ENCODE measurements around the gene MITF. TPM values are rescaled to one million over a fixed set of nuclear protein-coding genes. Genes with fewer than 3 reads are reported as not detected.
A peak's percentile ranks its signal among the peaks of the same experiment; 100 is the strongest.

Gene MITF
- 15.7 and 19.4 TPM in 2 replicates for total RNA-seq
- long read RNA-seq, full-length matches to known transcripts: 64 of 102 reads
- long read RNA-seq, partial matches to known transcripts: 2 of 102 reads
- long read RNA-seq, other reads (novel, unspliced or antisense): 36 of 102 reads

- no peaks in the 10 kb centered on the region for H3K36me3 Mint-ChIP-seq (ENCODE audit: insufficient read depth)
- peak within 1 kb of the TSS; percentile 47 for H3K27ac Mint-ChIP-seq
- peaks cover 11% of the 10 kb centered on the region for H3K4me1 Mint-ChIP-seq (ENCODE audit: low read depth)
- peak within 1 kb of the TSS; percentile 89 for H3K4me3 Mint-ChIP-seq (ENCODE audit: low read depth)
- TF ChIP-seq CTCF (IDR thresholded peaks at IDR 0.05; ENCODE audit: unreplicated experiment): no peak
- DNase-seq (ENCODE audit: low spot score, unreplicated experiment): peak; percentile 81
- peaks cover 36% of the 10 kb centered on the region for H3K27me3 Mint-ChIP-seq
- no peaks in the 10 kb centered on the region for H3K9me3 Mint-ChIP-seq (ENCODE audit: low read depth)
These were observed at the start of gene MITF for GRCh38 chr3:69739204-69740102. Gene MITF (plus strand): TSS chr3:69739464. CDS start chr3:69739598, 134 bp downstream.

- Mint-ChIP-seq H3K4me1 (ENCODE audit: low read depth) (peaks cover 29% of the 10 kb centered on the region), H3K36me3 (ENCODE audit: insufficient read depth) (no peaks in the 10 kb centered on the region), H3K27me3 (no peaks in the 10 kb centered on the region), H3K27ac (no peak overlapping the region), H3K4me3 (ENCODE audit: low read depth) (no peak overlapping the region), H3K9me3 (ENCODE audit: low read depth) (peaks cover under 1% of the 10 kb centered on the region)
- TF ChIP-seq CTCF (IDR thresholded peaks at IDR 0.05; ENCODE audit: unreplicated experiment): no peak
- DNase-seq (ENCODE audit: low spot score, unreplicated experiment): no peak
These were observed 47.4 kb upstream of the MITF start for GRCh38 chr3:69691860-69692259.

GRCh38 chr3:69692761-69693160, 46.5 kb upstream of the MITF start:
- Mint-ChIP-seq H3K27ac (no peak overlapping the region), H3K9me3 (ENCODE audit: low read depth) (no peaks in the 10 kb centered on the region), H3K27me3 (no peaks in the 10 kb centered on the region), H3K36me3 (ENCODE audit: insufficient read depth) (no peaks in the 10 kb centered on the region), H3K4me1 (ENCODE audit: low read depth) (peaks cover 21% of the 10 kb centered on the region), H3K4me3 (ENCODE audit: low read depth) (no peak overlapping the region)
- no peak for TF ChIP-seq CTCF (IDR thresholded peaks at IDR 0.05; ENCODE audit: unreplicated experiment)
- no peak for DNase-seq (ENCODE audit: low spot score, unreplicated experiment)

- Mint-ChIP-seq H3K4me1 (ENCODE audit: low read depth) (peaks cover 7% of the 10 kb centered on the region), H3K4me3 (ENCODE audit: low read depth) (no peak overlapping the region), H3K27me3 (no peaks in the 10 kb centered on the region), H3K36me3 (ENCODE audit: insufficient read depth) (no peaks in the 10 kb centered on the region), H3K9me3 (ENCODE audit: low read depth) (peaks cover 3% of the 10 kb centered on the region), H3K27ac (no peak overlapping the region)
- no peak for DNase-seq (ENCODE audit: low spot score, unreplicated experiment)
- TF ChIP-seq CTCF (IDR thresholded peaks at IDR 0.05; ENCODE audit: unreplicated experiment): no peak
These were observed 43.8 kb upstream of the MITF start for GRCh38 chr3:69695443-69695842.

GRCh38 chr3:69695933-69696332, 43.3 kb upstream of the MITF start:
- H3K27ac Mint-ChIP-seq: no peak overlapping the region
- H3K9me3 Mint-ChIP-seq (ENCODE audit: low read depth): peaks cover 3% of the 10 kb centered on the region
- no peaks in the 10 kb centered on the region for H3K27me3 Mint-ChIP-seq
- no peak for DNase-seq (ENCODE audit: low spot score, unreplicated experiment)
- H3K36me3 Mint-ChIP-seq (ENCODE audit: insufficient read depth): no peaks in the 10 kb centered on the region
- no peak for TF ChIP-seq CTCF (IDR thresholded peaks at IDR 0.05; ENCODE audit: unreplicated experiment)
- peaks cover 6% of the 10 kb centered on the region for H3K4me1 Mint-ChIP-seq (ENCODE audit: low read depth)
- no peak overlapping the region for H3K4me3 Mint-ChIP-seq (ENCODE audit: low read depth)

Measured in progenitor cell of endocrine pancreas (in vitro differentiated cells).